ELF-1 (cell line): ENCODE results near the gene PGC.
A peak's percentile ranks its signal among the peaks of the same experiment; 100 is the strongest.

ENCODE experiments used
- DNase-seq: peaks from one replicate; pipeline ENCODE4 v3.0.0-alpha.2; 2016; ENCODE audit warnings: low read depth, low spot score

The PGC gene

DNA sequence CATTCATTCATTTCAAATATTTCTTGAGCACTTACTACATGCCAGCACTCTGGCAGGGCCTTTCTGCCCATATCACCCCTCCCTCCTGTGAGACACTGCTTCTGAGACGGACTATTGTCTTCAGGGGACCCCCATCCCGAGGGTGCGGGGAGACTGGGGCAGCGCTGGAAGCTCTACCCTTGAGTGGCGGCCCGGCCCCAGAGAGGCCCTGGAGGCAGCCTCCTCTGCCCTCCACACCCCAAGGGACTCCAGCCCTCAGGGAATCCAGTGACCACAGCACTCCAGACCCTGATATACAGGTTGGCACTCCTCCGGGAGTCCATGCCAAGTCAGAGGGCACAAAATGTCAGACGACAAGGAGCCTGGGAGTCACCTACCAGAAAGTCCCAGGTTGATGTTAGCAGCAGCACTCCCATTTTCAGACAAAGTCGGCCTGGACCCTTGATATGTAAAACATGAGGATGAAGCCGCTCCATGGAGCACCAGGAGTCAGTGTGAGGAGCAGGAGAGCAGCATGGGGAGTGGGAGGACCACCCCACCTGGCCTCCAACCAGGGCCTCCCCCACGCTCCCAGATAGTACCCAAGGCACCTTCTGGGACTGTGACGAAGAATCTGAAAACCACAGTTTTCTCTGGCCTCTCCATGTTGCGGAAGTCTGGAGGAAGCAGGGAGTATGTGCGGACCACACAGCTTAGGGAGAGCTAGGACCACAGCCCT, 32.5 kb downstream of the PGC start:
- DNase-seq: no peak

- DNase-seq: no peak
Observed at GRCh38 chr6:41713650-41714291, 33.4 kb downstream of the PGC start.

DNA sequence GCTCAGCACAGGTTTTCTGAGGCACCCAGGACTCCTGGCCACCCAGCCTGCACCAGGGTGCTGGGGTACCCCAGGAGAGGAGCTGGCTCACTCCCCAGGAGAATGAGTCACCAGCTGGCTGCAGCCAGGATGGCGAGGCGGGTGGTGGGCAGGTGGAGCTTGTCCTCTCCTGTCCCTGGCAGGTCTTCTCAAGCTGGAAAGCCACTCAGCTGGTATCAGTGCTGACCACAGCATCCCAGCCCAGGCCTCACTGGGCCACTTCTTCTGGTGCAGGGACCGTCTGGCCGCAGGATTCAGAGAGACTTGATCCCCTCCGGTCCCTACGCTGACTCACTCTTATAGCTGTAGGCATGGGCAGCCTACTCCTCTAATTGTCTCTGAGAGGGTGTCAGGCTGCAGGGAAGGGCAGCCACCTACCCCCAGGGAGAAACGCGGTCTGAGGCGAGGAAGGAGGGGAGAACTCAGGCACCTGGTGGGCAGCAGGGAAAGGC, 34.0 kb downstream of the PGC start:
- DNase-seq: no peak

DNA sequence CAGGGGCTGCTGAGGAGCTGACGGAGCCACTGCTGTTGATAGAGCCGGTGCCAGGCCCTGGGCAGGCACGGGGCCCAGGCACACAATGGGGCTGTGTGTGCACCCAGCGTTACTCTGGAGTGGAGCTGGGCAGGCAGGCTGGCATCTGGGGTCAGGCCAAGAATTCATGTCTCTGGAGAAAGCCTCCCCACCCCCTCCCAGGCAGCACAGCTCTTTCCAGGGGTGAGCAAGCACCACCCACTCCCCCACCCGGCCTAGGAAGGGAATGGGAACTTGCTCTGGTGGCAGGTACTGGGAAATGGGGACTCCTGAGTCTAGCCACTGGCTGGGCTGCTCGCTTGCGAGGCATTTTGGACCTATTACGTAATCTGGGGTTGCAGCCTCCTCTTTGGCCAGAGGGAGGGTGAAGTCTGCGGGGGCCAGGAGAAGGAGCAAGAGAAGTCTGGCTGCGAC, 34.5 kb downstream of the PGC start:
- no peak for DNase-seq

DNA sequence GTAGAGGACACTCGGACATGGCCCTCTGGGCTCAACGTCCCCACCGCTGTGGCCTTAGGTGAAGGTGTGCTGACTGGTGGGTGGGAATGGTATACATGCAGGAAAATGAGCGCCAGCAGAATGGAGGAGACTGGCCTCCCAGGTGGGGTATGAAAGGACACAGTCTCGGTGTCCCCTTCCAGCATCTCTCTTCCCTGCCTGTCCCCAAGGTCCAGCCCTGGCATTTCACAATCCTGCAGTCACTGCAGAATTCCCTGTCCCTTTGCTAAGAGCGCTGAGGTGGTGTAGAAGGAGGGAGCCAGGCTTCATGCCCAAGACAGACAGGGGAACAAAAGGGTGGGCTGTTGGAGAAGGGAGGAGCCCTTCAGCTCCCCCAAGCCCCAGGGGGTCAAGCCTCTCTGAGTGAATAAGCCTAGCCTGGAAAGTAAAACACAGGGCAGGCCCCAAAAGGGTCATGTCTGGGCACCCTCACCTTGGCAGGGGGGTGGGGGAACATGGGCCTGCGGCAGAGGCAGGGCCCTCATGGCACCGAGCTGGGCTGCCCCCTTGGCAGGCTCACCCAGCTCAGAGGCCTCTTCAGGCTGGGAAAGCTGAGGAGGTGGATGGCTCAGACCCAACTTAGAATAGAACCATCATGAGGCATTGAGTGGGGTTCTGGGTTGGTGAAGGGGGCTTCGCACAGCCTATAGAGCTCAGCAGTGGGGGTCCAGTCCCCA, 35.7 kb downstream of the PGC start:
- DNase-seq: no peak

- no peak for DNase-seq
Observed at GRCh38 chr6:41709375-41709774, 37.8 kb downstream of the PGC start.

DNA sequence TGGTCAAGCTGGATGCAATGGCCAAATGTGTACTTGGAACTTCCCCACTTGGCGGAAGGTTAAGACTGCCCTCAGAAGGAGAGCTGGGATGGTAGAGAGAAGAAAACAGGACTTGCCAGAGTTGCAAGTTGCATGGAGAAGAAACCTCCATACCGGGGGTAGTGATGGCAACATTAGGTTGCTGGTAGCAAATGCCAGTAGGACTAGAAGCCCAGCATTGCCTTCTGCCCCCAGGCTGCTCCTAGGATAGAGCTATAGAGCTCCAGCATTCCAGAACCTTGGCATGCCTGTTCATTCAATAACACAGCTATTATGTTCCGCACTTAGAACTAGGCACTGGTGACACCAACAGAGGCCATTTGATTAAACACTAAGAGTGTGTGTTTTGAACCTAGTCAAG, 38.3 kb downstream of the PGC start:
- DNase-seq: no peak

GRCh38 chr6:41707565-41708200, 39.5 kb downstream of the PGC start:
- DNase-seq: no peak

DNA sequence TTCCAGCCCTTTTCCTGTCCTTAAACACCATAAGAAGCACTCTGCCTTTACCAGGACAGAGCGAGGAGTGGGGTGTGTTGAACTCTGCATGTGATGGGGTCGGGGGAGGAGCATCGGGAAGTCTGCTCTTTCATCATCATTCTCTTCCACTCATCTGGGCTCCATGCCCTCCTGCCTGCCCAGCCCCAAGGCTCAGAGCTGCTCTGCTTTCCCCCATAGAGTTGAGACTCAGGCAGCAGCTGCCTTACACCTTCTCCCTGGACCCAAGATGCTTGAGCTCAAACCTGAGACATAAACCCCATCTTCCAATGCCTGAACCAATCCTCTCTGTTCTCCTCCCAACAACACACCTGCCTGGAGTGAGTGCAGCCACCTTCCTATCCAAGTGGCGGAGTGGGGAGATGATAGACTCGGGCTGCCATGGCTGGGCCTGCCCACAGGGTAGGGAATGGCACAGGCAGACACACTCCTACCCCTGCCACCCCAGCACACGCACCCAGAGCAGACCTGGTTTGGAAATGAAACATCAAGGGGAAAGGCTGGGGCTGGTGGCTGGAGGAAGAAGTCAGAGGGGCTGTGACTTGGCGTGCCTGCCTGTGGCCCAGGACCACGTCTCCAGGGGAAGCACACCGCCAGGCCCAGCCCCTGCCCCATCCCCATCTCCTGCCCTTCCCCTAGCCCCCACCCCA, 40.2 kb downstream of the PGC start:
- DNase-seq: no peak

DNA sequence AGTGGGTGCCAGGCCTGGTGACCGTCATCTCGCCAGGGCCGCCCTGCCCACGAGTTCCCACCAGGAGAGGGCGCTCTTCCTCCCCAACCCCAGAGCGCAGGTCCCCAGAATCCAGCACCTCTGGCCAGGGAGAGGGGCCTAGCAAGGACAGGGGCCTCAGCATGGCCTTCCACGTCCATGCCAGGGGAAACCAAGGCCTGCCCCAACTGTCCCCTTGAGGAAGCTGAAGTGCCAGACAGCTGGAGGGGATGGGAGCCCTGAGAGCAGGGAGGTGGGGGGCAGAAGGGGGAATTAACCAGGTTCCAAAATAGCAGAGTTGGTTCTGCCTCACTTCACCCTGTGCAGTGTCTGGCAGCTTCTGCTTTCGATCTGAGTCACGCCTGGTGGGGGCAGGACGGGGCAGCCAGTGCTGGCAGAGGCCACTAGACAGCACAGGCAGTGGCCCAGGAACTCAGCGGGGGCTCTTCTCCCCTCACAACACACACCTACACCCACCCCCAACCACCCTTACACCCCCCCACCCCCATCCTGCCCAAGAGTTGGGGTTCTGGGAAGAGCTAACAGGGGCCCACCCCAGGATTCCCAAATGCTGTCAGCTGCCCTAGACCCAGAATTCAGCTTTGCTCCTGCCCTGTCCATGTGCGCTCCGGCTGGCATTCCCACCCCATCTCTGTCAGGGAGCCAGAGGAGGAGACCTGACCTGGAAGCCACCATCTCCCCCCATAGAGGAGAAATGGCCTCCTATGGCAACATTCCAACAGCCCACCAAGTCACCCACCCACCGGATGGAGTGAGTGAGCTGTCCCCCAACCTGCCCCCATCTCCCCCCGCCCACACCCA, 41.0 kb downstream of the PGC start:
- peak; percentile 88 for DNase-seq

- no peak for DNase-seq
Observed at GRCh38 chr6:41705311-41705995, 41.7 kb downstream of the PGC start.

- no peak for DNase-seq
Observed at GRCh38 chr6:41704656-41705310, 42.4 kb downstream of the PGC start.

GRCh38 chr6:41704028-41704427, 43.2 kb downstream of the PGC start:
- DNase-seq: no peak

DNA sequence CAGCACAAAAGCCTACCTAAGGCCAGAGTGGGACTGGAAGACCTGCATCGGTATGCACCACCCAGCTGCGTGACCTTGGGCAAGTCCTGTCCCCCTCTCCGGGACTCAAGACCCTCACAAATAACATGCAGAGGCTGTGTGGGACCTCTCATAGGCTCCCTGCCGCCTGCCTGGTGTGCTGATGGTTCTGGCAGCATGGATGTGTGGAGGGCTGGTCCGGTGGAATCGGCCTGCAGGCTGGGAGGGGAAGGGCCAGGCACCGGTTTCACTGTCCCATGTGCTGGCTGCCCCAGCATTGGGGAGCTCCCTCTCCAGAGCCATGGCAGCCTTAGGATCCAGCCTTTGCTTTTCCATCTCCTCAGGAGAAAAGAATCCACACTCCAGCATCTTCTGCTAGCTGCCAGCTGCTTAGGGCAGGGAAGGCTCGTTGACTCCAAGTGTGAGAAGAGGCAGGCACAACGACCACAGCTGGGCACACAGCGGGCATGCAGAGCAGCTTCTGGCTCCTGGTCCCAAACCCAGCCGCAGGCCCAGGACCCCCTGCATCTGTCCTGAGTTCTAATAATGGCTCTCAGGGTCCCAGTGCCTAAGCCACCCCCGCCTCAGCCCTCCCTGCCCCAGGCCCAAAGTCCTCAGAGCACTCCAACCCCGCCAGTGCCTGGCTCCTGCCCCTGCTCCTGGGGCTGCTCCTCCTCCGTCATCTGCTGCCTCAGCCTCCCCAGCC, 44.3 kb downstream of the PGC start:
- DNase-seq: no peak

- DNase-seq: no peak
Observed at GRCh38 chr6:41702089-41702745, 45.0 kb downstream of the PGC start.

GRCh38 chr6:41700463-41701347, 46.5 kb downstream of the PGC start:
- peak; percentile 59 for DNase-seq

- no peak for DNase-seq
Observed at GRCh38 chr6:41699063-41699462, 48.1 kb downstream of the PGC start.
